IMR-90 (cell line): ENCODE data around the gene PHGDH. TPM values are rescaled to one million over a fixed set of nuclear protein-coding genes. Genes with fewer than 3 reads are reported as not detected.

Source experiments
- ATAC-seq: fragments of 200-7000 bp; cut with Tn5 transposase; 2 replicates; pipeline ENCODE4 v1.9.1; 2020; ENCODE audit warnings: low read depth, mild to moderate bottlenecking, moderate library complexity
- BruUV-seq: library from RNA; stranded (reverse); fragments of 400-500 nt; replicated peaks from 2 replicates; lab custom pipeline; 2021; lab: Mats Ljungman, UMichigan
- CTCF ChIA-PET: fragments of 300-600 bp; formaldehyde crosslinking; extraction: SDS; loops from one replicate; lab custom pipeline; 2021; ENCODE audit warnings: antibody characterized with exemption; lab: Yijun Ruan, JAX
- POLR2A ChIA-PET: fragments of 300-600 bp; sonication (Branson Sonifier 250); formaldehyde crosslinking; loops from one replicate; lab custom pipeline; 2022; ENCODE audit warnings: antibody characterized with exemption; ENCODE audit not compliant: unreplicated experiment; lab: Charles Lee
- DNase-seq: peaks from one replicate; pipeline ENCODE4 v3.0.0; 2013
- H2AFZ ChIP-seq: replicated peaks from 2 replicates; pipeline ENCODE3; 2013; ENCODE audit warnings: low read length, mild to moderate bottlenecking; ENCODE audit not compliant: poor library complexity
- H2AK5ac ChIP-seq: 2 replicates; pipeline ENCODE4 v1.6.1; 2013; ENCODE audit warnings: low read depth, low read length, inconsistent platforms
- H2AK9ac ChIP-seq: replicated peaks from 2 replicates; pipeline ENCODE3; 2013; ENCODE audit warnings: mild to moderate bottlenecking, low read depth, low read length, moderate library complexity; ENCODE audit not compliant: poor library complexity
- H2BK120ac ChIP-seq: 2 replicates; pipeline ENCODE4 v1.6.1; 2013; ENCODE audit warnings: low read depth, low read length, inconsistent platforms
- H2BK15ac ChIP-seq: 3 replicates; pipeline ENCODE4 v1.6.1; 2013; ENCODE audit warnings: low read depth, low read length, inconsistent platforms
- H2BK20ac ChIP-seq: 2 replicates; pipeline ENCODE4 v1.6.1; 2013; ENCODE audit warnings: low read depth, mild to moderate bottlenecking, inconsistent platforms, low read length, moderate library complexity
- H2BK5ac ChIP-seq: 2 replicates; pipeline ENCODE4 v1.6.1; 2013; ENCODE audit warnings: mild to moderate bottlenecking, low read depth, low read length, inconsistent platforms; ENCODE audit not compliant: poor library complexity, severe bottlenecking
- H3K14ac ChIP-seq: replicated peaks from 2 replicates; pipeline ENCODE4 v1.6.1; 2013; ENCODE audit warnings: low read depth, low read length, inconsistent platforms
- H3K18ac ChIP-seq: 2 replicates; pipeline ENCODE4 v1.6.1; 2013; ENCODE audit warnings: low read depth, low read length, control low read depth
- H3K23ac ChIP-seq: 2 replicates; pipeline ENCODE4 v1.6.1; 2013; ENCODE audit warnings: low read depth, low read length, inconsistent platforms
- H3K27ac ChIP-seq: 2 replicates; pipeline ENCODE4 v1.5.1; 2013; ENCODE audit warnings: mild to moderate bottlenecking, control low read depth, low read length; ENCODE audit not compliant: insufficient read depth
- H3K27me3 ChIP-seq: 2 replicates; pipeline ENCODE4 v1.6.1; 2013; ENCODE audit warnings: low read length; ENCODE audit not compliant: control insufficient read depth, insufficient read depth
- H3K36me3 ChIP-seq: 2 replicates; pipeline ENCODE4 v1.6.1; 2013; ENCODE audit warnings: low read length, mixed read lengths; ENCODE audit not compliant: control insufficient read depth, insufficient read depth
- H3K4ac ChIP-seq: 2 replicates; pipeline ENCODE4 v1.6.1; 2013; ENCODE audit warnings: low read depth, low read length, inconsistent platforms
- H3K4me1 ChIP-seq: 2 replicates; pipeline ENCODE4 v1.6.1; 2013; ENCODE audit warnings: low read length, mixed read lengths; ENCODE audit not compliant: control insufficient read depth, insufficient read depth
- H3K4me2 ChIP-seq: 2 replicates; pipeline ENCODE4 v1.6.1; 2013; ENCODE audit warnings: low read depth, mild to moderate bottlenecking, control low read depth, low read length, moderate library complexity
- H3K4me3 ChIP-seq: 2 replicates; pipeline ENCODE4 v1.5.1; 2013; ENCODE audit warnings: low read depth, mild to moderate bottlenecking, control low read depth, low read length, moderate library complexity; ENCODE audit not compliant: insufficient read depth
- H3K56ac ChIP-seq: 2 replicates; pipeline ENCODE4 v1.6.1; 2013; ENCODE audit warnings: low read length, inconsistent platforms; ENCODE audit not compliant: insufficient read depth; ENCODE audit errors: extremely low read depth
- H3K79me1 ChIP-seq, 2 experiments: 2 replicates each; pipeline ENCODE4 v1.6.1; 2013; ENCODE audit warnings: low read length in 2 of 2, inconsistent platforms in 1 of 2, low read depth in 1 of 2
- H3K9ac ChIP-seq: 2 replicates; pipeline ENCODE4 v1.6.1; 2013; ENCODE audit warnings: low read depth, low read length, control low read depth
- H3K9me1 ChIP-seq: 2 replicates; pipeline ENCODE4 v1.6.1; 2013; ENCODE audit warnings: low read length, inconsistent platforms; ENCODE audit not compliant: insufficient read depth
- H3K9me3 ChIP-seq: 2 replicates; pipeline ENCODE4 v1.6.1; 2013; ENCODE audit warnings: low read length; ENCODE audit not compliant: control insufficient read depth, insufficient read depth
- H4K20me1 ChIP-seq: 2 replicates; pipeline ENCODE4 v1.6.1; 2013; ENCODE audit warnings: low read length, inconsistent platforms; ENCODE audit not compliant: insufficient read depth
- H4K5ac ChIP-seq: 2 replicates; pipeline ENCODE4 v1.6.1; 2013; ENCODE audit warnings: mild to moderate bottlenecking, low read depth, low read length, control low read depth
- H4K8ac ChIP-seq, 2 experiments: 2 replicates each; pipeline ENCODE4 v1.6.1; 2013; ENCODE audit warnings: low read depth in 2 of 2, low read length in 2 of 2, control low read depth in 1 of 2, inconsistent platforms in 1 of 2
- H4K91ac ChIP-seq: 2 replicates; pipeline ENCODE4 v1.6.1; 2013; ENCODE audit warnings: low read depth, low read length, inconsistent platforms; ENCODE audit not compliant: insufficient read depth
- ELK1 ChIP-seq: fragments of 150-350 bp; IDR thresholded peaks from 2 replicates; pipeline ENCODE4 v1.6.1; 2016; ENCODE audit warnings: low read depth, mild to moderate bottlenecking, low read length, moderate library complexity, borderline replicate concordance
- MXI1 ChIP-seq: IDR thresholded peaks from 2 replicates; pipeline ENCODE4 v1.6.1; 2012; ENCODE audit warnings: low read depth, mild to moderate bottlenecking, low read length, moderate library complexity, borderline replicate concordance
- POLR2A ChIP-seq: IDR thresholded peaks from 2 replicates; pipeline ENCODE4 v1.6.1; 2012; ENCODE audit warnings: mild to moderate bottlenecking, low read depth, low read length
- WGBS, 2 experiments: methylation state at CpG; one replicate each; pipeline versions ENCODE4 v1.1.5 to v1.1.7; 2013; ENCODE audit warnings: missing lambda C conversion rate in 2 of 2; ENCODE audit not compliant: insufficient read length in 1 of 2; ENCODE audit errors: extremely low coverage in 2 of 2; 5-methylcytosine and 5-hydroxymethylcytosine counted together
- dilution Hi-C: fragments of 300-500 bp; cut with HindIII; formaldehyde crosslinking; loops from one replicate; pipeline ENCODE4 v1.14.3; 2018; ENCODE audit warnings: low sequenced_read_pairs; ENCODE audit not compliant: unreplicated experiment
- in situ Hi-C: fragments of 300-500 bp; cut with MboI; formaldehyde crosslinking; loops from 3 replicates; pipeline ENCODE4 v1.14.3; 2019; ENCODE audit warnings: low sequenced_read_pairs, inconsistent platforms, mixed read lengths
- intact Hi-C: fragments of 100-400 bp; cut with micrococcal nuclease; formaldehyde crosslinking; loops from 2 replicates; pipeline ENCODE4 v1.10.0; 2022
- polyA plus RNA-seq, 3 experiments: library from polyadenylated mRNA; depleted of rRNA; stranded (reverse); fragments of >200 nt; gene quantifications; 2 replicates each; pipeline ENCODE4 v1.2.3, GENCODE V29; 2012; ENCODE audit warnings: low replicate concordance in 1 of 3
- total RNA-seq: library from RNA; depleted of rRNA; stranded (reverse); fragments of >200 nt; gene quantifications from 2 replicates; pipeline ENCODE4 v1.2.3, GENCODE V29; 2012

The PHGDH gene
- total and polyA plus RNA-seq, 2 of the 4 experiments (the other 2 are of a cell fraction) = 87.9 to 331 TPM

DNA sequence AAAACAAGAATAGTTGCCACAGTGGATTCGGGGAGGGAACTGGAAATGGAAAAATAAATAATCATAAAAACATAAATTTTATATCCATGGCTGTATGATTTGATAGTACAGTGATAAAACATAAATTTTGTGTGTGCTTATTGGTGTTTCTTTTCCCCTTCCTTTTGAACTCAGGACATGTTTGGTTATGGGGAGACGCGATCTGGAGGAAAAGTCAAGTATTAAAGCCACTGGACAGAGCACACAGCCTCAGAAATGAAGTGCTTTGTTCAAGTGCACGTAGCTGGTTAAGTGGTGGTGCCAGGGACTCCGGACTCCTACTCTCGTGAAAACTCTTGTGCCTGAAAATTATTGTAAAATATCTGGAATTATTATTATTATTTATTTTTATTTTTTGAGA is 66.6 kb downstream of the PHGDH start:
- no peaks in the 10 kb centered on the region for H3K36me3 ChIP-seq
- H3K27ac ChIP-seq = no peak overlapping the region
- no peaks in the 10 kb centered on the region for H3K79me1 ChIP-seq
- peaks cover 4% of the 10 kb centered on the region; the same call in 1 of the 2 replicates for H3K9me1 ChIP-seq
- no peak overlapping the region for H3K56ac ChIP-seq
- no peak overlapping the region for H3K14ac ChIP-seq
- no peak overlapping the region for H3K4ac ChIP-seq
- no peak overlapping the region for H3K4me3 ChIP-seq
- H2BK20ac ChIP-seq = no peak overlapping the region
- no peak overlapping the region for H3K9ac ChIP-seq
- no peak overlapping the region for H4K91ac ChIP-seq
- no TSS peak for BruUV-seq
- no peak overlapping the region for H3K18ac ChIP-seq
- H3K4me2 ChIP-seq = no peak overlapping the region
- H3K9me3 ChIP-seq = no peaks in the 10 kb centered on the region
- H3K23ac ChIP-seq = no peak overlapping the region
- ATAC-seq (no peak), DNase-seq (no peak)
- no peak overlapping the region for H2BK120ac ChIP-seq
- ChIA-PET POLR2A (no interaction called here), CTCF (no interaction called here)
- no peak overlapping the region for H2AFZ ChIP-seq
- no peak for TF ChIP-seq MXI1
- TF ChIP-seq POLR2A = no peak
- TF ChIP-seq ELK1 = no peak
- H2AK9ac ChIP-seq = no peak overlapping the region
- no peak overlapping the region for H4K5ac ChIP-seq
- no peak overlapping the region for H2AK5ac ChIP-seq
- H4K8ac ChIP-seq = no peak overlapping the region
- no peak overlapping the region for H2BK5ac ChIP-seq
- H2BK15ac ChIP-seq = no peak overlapping the region
- in situ Hi-C loops (no loop called here), dilution Hi-C loops (no loop called here), intact Hi-C loops (loop anchor here (2.0 kb wide), 1 partner anchor 34 kb away; no protein-coding TSS in a partner anchor)
- peaks cover 7% of the 10 kb centered on the region for H3K4me1 ChIP-seq
- no CpG with 5 or more reads among the region's 6 CpGs for WGBS, 2 experiments
- H3K27me3 ChIP-seq = no peaks in the 10 kb centered on the region
- no peaks in the 10 kb centered on the region for H4K20me1 ChIP-seq
